Left hindlimb (tissue), 1 donor: ENCODE measurements around the gene RNF151.
"Not testable (repeated sequence)": the region's sequence is repeated elsewhere in the genome, so short reads cannot be mapped to it uniquely, and the experiment has no call there.

Source experiments
- DNase-seq: peaks from one replicate; pipeline ENCODE4 v3.0.0-alpha.2; 2018

The RNF151 gene

GRCh38 chr16:1960665-1961630, 5.7 kb upstream of the RNF151 start:
- DNase-seq = no peak

- no peak for DNase-seq
Observed at GRCh38 chr16:1961651-1962067, 5.0 kb upstream of the RNF151 start.

GRCh38 chr16:1962161-1963153, 4.2 kb upstream of the RNF151 start:
- not testable (repeated sequence) for DNase-seq

GRCh38 chr16:1963806-1964505, 2.7 kb upstream of the RNF151 start:
- peak; percentile 72 for DNase-seq

GRCh38 chr16:1964506-1965395, 1.9 kb upstream of the RNF151 start, which contains the start of gene RPS2:
Gene RPS2 (minus strand): TSS chr16:1964826. CDS start chr16:1964625, 201 bp downstream.
- DNase-seq = peak; percentile 99

- DNase-seq = no peak
Observed at GRCh38 chr16:1965396-1966001, 1.2 kb upstream of the RNF151 start.

- no peak for DNase-seq
Observed at GRCh38 chr16:1968146-1968953, 1.7 kb downstream of the RNF151 start.

DNA sequence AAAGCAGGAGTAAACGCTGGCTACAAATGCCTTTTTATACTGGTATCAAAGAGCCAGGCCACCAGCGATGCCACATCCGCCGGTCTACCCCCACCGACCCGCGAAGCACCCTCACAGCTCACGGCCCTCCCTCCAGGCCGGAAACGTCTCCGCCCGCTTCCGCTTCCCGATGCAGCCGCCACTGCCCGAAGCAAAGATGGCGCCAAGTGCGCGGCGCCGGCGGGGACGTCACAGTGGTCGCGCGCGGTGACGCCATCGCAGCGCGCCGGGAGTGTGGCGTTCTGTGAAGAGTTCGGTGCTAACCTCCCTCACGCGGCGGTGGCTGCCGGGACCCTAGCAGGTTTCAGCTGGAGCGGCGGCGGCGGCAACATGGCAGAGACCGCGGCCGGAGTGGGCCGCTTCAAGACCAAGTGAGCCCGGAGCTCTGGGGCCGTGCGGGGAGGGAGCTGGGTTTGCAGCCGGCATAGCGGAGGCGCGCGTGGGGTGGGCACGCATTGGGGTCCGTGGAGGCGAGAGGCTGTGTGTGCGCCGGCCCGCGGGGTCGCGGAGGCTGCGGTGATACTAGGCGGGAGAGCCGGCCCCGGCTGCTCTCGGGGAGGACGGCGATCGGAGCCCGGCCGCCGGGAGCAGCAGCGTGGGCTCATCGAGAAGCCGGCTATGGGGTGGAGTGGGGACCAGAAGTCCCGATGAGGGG, 5.3 kb downstream of the RNF151 start, which contains the start of gene TBL3:
TSS of gene TBL3 (plus strand) at position 258 of the 694 bp plus-strand sequence. CDS start at position 370, 112 bp downstream.
- DNase-seq = peak; percentile 96

- DNase-seq = no peak
Observed at GRCh38 chr16:1972490-1972877, 5.8 kb downstream of the RNF151 start.

GRCh38 chr16:1973461-1974156, 7.0 kb downstream of the RNF151 start:
- DNase-seq = no peak

DNA sequence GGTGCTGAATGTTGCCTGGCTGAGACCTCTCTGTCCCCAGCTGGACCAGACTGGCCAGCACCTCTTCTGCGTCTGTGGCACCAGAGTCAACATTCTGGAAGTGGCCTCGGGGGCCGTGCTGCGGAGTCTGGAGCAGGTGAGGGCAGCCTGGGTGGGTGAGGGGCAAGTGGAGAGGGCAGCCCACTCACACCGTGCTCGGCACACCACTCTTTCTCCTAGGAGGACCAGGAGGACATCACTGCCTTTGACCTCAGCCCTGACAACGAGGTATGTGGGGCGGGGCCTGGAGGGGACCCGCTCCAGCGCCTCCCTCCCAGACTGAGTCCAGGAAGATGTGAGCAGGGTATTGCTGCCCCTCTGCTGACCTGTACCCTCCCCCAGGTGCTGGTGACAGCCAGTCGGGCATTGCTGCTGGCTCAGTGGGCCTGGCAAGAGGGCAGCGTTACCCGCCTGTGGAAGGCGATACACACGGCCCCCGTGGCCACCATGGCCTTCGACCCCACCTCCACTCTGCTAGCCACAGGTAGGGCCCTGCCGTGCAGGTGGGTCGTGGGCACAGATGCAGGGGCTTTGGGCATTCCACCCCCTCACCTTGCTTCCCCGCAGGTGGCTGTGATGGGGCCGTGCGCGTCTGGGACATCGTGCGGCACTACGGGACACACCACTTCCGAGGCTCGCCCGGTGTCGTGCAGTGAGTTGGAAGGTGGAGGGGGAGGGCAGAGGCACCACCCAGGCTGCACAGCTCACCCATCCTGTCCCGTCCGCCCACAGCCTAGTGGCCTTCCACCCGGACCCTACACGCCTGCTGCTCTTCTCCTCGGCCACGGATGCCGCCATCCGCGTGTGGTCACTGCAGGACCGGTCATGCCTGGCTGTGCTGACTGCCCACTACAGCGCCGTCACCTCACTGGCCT, 7.8 kb downstream of the RNF151 start:
- DNase-seq = no peak

- DNase-seq = no peak
Observed at GRCh38 chr16:1975432-1976215, 9.0 kb downstream of the RNF151 start.

DNA sequence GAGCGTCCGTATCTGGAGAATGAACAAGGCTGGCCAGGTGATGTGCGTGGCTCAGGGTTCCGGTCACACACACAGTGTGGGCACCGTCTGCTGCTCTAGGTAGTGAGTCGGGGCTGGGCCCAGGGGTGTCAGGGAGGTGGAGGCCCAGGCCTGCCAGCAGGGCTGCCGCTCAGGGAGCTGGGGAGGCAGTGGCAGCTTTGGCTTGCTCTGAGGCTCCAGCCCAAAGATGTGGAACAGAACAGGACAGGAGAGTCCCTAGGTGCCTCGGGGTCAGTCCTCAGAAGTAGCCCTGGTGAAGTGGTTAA, 9.5 kb downstream of the RNF151 start:
- DNase-seq = no peak

- DNase-seq = no peak
Observed at GRCh38 chr16:1976951-1977874, 10.6 kb downstream of the RNF151 start.

GRCh38 chr16:1977875-1978268, 11.2 kb downstream of the RNF151 start:
- no peak for DNase-seq
